Stomach (tissue), 4 donors: Measurements from ENCODE around the gene FHOD1.

Source experiments
- EP300 ChIP-seq: sonication (generic); formaldehyde crosslinking; IDR thresholded peaks from one replicate; pipeline ENCODE4 v1.6.1; 2017; ENCODE audit warnings: antibody characterized with exemption
- POLR2A ChIP-seq, 4 donors: fragments of 450-650 bp; IDR thresholded peaks; one replicate each; pipeline ENCODE4 v1.6.1; 2016; ENCODE audit warnings: antibody characterized with exemption in 4 of 4, control low read depth in 2 of 4, mild to moderate bottlenecking in 1 of 4, moderate library complexity in 1 of 4
- TF ChIP-seq, protein P1 (sequence below), 7 experiments: fragments of 450-650 bp in 4 of 7; fragments of 200-600 bp in 3 of 7; sonication (generic) in 3 of 7; IDR thresholded peaks; one replicate each; pipeline ENCODE4 v1.5.1; 2016 to 2019; ENCODE audit warnings: antibody characterized with exemption in 7 of 7, control low read depth in 2 of 7, mild to moderate bottlenecking in 1 of 7

DNA sequence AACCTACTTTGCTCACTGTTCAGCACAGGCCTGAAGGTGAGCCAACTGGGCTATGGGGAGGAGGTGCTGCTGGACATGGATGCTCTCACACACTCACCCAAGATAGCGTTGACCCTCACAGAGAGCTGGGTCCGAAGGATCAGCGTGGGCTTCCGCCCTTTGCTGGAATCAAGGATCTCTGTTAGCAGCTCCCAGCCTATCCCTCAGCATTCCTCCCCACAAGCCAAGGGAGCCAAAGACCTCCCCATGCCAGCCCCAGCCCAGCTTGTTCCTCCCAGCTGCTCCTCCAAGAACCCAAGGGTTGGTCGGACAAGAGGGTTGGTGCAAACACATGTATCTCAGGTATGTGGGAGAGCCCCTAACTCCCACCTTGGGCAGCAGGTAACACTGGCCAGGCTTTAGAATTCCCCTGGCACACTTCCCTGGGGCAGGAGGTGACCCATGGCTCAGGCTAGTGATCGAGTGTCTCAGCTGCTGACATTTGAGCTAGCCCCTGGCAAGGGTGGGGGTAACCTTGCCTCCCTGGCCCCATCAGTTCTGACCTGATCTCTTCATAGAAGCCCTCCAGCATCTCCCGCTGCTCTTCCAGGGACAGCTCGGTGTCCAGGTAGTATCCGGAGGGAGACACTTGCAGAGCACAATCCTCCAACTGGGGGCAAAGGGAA lies 8.3 kb downstream of the FHOD1 start:
- TF ChIP-seq POLR2A (IDR thresholded peaks at IDR 0.05) (no peak), EP300 (no peak)
- TF ChIP-seq, protein P1, sequence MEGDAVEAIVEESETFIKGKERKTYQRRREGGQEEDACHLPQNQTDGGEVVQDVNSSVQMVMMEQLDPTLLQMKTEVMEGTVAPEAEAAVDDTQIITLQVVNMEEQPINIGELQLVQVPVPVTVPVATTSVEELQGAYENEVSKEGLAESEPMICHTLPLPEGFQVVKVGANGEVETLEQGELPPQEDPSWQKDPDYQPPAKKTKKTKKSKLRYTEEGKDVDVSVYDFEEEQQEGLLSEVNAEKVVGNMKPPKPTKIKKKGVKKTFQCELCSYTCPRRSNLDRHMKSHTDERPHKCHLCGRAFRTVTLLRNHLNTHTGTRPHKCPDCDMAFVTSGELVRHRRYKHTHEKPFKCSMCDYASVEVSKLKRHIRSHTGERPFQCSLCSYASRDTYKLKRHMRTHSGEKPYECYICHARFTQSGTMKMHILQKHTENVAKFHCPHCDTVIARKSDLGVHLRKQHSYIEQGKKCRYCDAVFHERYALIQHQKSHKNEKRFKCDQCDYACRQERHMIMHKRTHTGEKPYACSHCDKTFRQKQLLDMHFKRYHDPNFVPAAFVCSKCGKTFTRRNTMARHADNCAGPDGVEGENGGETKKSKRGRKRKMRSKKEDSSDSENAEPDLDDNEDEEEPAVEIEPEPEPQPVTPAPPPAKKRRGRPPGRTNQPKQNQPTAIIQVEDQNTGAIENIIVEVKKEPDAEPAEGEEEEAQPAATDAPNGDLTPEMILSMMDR (IDR thresholded peaks at IDR 0.05), result no peak
